Ovary (tissue), 9 donors: ENCODE results near the gene DOCK8. TPM values are rescaled to one million over a fixed set of nuclear protein-coding genes. Genes with fewer than 3 reads are reported as not detected.

Source experiments
- DNase-seq, 5 donors: peaks; one replicate each; pipeline ENCODE4 v3.0.0-alpha.2; 2019 to 2020
- H3K27ac ChIP-seq, 2 donors: fragments of 200-600 bp; one replicate each; pipeline versions ENCODE4 v1.5.1 to v1.8.0; 2019 to 2022
- H3K27me3 ChIP-seq: fragments of 200-600 bp; one replicate; pipeline ENCODE4 v1.8.0; 2022
- H3K36me3 ChIP-seq: fragments of 200-600 bp; sonication (generic); one replicate; pipeline ENCODE4 v1.5.1; 2019
- H3K4me1 ChIP-seq: one replicate; pipeline ENCODE4 v1.8.1; 2013; ENCODE audit warnings: mild to moderate bottlenecking, moderate library complexity; ENCODE audit not compliant: insufficient read depth
- H3K4me3 ChIP-seq: fragments of 200-600 bp; sonication (generic); one replicate; pipeline ENCODE4 v1.5.1; 2017
- H3K9me3 ChIP-seq, 2 donors: fragments of 200-600 bp in 1 of 2; sonication (generic) in 1 of 2; one replicate each; pipeline versions ENCODE4 v1.5.1 to v1.8.1; 2013 to 2019; ENCODE audit warnings: mild to moderate bottlenecking in 1 of 2, moderate library complexity in 1 of 2
- EP300 ChIP-seq: sonication (generic); formaldehyde crosslinking; IDR thresholded peaks from one replicate; pipeline ENCODE4 v1.6.1; 2017; ENCODE audit warnings: antibody characterized with exemption
- POLR2A ChIP-seq: fragments of 450-650 bp; IDR thresholded peaks from one replicate; pipeline ENCODE4 v1.6.1; 2017; ENCODE audit warnings: antibody characterized with exemption, mild to moderate bottlenecking, moderate library complexity
- WGBS, 3 donors: extraction: QIAGEN DNeasy Blood & Tissue Kit in 1 of 3; methylation state at CpG; one replicate each; pipeline versions ENCODE4 v1.1.5 to v1.1.7; 2013 to 2017; 5-methylcytosine and 5-hydroxymethylcytosine counted together
- intact Hi-C, 4 donors: fragments of 100-400 bp; cut with DNase I; formaldehyde crosslinking; loops; one replicate each; pipeline versions ENCODE4 v1.11.0 to v1.15.1; 2022 to 2023
- polyA plus RNA-seq, 2 donors: library from polyadenylated mRNA; stranded (reverse); fragments of 200-250 nt in 1 of 2; fragments of 350-450 nt in 1 of 2; fragmentation: Illumina TruSeq in 1 of 2; extraction: RNeasy Lipid Tissue Mini Kit (QIAGEN cat#74804) in 1 of 2; gene quantifications; one replicate each; pipeline ENCODE4 v1.2.3, GENCODE V29; 2013 to 2014
- total RNA-seq, 7 donors: library from RNA; depleted of rRNA in 2 of 7; stranded (reverse); fragments of >200 nt in 2 of 7; fragmentation: NEBNext Ultra II Directional in 3 of 7; extraction: Animal tissue kit (Norgen Biotek cat#: 25700) in 3 of 7; gene quantifications; one replicate each; pipeline versions ENCODE4 v1.1.0 to v1.2.4, GENCODE V29; 2016 to 2023
- TF ChIP-seq, protein P1 (sequence below), 3 donors: fragments of 450-650 bp in 2 of 3; fragments of 200-600 bp in 1 of 3; IDR thresholded peaks; one replicate each; pipeline versions ENCODE4 v1.5.1 to v1.8.0; 2016 to 2022; ENCODE audit warnings: antibody characterized with exemption in 3 of 3, mild to moderate bottlenecking in 1 of 3
- donor health status: DM: no; HTN: no; CAD: no; lungs with moderate emphysema.
- donor health status: DM: no; HTN: no; CAD: no.
- donor health status: Bipolar disorder and iron deficiency.
- donor health status: DM: yes; HTN: yes; CAD: no.
- donor health status: DM: no; HTN: no; CAD: no.
- donor health status: DM: yes; HTN: yes; CAD: no.

The DOCK8 gene
- total and polyA plus RNA-seq, 9 donors: 1.4 to 12.2 (median 7.3) TPM

DNA sequence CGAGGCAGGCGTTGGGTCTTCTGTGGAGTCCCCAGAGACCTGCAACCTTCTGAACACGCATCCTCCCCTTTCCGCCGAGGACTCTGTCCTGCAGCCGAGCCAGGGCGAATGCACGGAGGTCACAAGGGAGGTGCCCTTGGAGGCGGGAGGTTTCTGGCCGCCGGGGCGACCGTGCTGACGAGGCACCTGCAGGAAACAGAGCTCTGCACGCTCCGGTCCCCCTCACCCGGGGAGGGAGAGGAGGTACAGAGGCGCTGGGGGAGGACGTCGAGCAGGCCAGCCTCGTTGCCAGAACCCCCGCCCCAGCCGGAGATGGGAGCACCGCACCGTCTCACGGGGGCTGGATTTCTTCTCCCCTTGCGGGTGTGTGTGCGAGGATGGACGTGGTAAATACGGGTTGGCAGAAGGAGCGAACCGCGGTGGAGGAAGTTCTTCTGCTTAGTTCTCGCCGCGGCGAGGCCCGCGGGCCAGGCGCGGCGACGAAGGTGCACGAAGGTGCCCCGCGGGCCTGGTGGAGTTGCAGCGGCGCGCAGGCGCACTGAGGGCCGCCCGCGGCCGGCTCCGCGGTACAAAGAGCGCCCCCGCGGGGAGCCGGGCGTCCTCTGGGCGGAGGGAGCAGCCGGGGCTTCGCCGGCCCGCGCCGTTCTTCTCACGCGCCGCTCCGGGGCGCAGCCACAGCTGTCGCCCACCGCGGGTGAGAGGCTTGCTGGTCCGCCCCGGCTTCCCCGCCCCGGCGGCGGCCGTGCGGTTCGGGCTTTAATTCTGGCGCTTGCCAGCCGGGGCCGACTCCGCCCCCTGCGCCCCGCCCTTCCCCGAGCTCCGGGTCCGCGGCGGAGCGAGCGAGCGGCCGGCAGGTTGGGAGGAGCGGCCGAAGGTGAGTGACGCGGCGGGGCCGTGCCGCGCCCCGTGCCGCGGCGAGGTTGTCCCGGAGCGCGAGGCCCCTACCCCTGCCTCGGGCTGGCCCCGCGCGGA lies 289.5 kb downstream of the DOCK8 start, which contains the start of gene KANK1:
Gene KANK1, plus strand, starts transcription at position 815 of the 972 bp plus-strand sequence.
- TF ChIP-seq, protein P1, sequence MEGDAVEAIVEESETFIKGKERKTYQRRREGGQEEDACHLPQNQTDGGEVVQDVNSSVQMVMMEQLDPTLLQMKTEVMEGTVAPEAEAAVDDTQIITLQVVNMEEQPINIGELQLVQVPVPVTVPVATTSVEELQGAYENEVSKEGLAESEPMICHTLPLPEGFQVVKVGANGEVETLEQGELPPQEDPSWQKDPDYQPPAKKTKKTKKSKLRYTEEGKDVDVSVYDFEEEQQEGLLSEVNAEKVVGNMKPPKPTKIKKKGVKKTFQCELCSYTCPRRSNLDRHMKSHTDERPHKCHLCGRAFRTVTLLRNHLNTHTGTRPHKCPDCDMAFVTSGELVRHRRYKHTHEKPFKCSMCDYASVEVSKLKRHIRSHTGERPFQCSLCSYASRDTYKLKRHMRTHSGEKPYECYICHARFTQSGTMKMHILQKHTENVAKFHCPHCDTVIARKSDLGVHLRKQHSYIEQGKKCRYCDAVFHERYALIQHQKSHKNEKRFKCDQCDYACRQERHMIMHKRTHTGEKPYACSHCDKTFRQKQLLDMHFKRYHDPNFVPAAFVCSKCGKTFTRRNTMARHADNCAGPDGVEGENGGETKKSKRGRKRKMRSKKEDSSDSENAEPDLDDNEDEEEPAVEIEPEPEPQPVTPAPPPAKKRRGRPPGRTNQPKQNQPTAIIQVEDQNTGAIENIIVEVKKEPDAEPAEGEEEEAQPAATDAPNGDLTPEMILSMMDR (IDR thresholded peaks at IDR 0.05): peak in 2 of 3 donors; percentile 32 to 40
- no peak for TF ChIP-seq POLR2A
- Histone ChIP-seq H3K27me3 (no peaks in the 10 kb centered on the region), H3K4me3 (peak within 1 kb of the TSS; percentile 49), H3K27ac (peak within 1 kb of the TSS; percentile 44 to 65), H3K36me3 (no peaks in the 10 kb centered on the region), H3K9me3 (no peaks in the 10 kb centered on the region), H3K4me1 (peaks cover 5% of the 10 kb centered on the region)
- intact Hi-C loops: no loop called here
- DNase-seq: peak; percentile 65 to 84 (median 74)
- 1% methylated on average over 63 to 119 of the region's 119 CpGs for WGBS, 3 donors

DNA sequence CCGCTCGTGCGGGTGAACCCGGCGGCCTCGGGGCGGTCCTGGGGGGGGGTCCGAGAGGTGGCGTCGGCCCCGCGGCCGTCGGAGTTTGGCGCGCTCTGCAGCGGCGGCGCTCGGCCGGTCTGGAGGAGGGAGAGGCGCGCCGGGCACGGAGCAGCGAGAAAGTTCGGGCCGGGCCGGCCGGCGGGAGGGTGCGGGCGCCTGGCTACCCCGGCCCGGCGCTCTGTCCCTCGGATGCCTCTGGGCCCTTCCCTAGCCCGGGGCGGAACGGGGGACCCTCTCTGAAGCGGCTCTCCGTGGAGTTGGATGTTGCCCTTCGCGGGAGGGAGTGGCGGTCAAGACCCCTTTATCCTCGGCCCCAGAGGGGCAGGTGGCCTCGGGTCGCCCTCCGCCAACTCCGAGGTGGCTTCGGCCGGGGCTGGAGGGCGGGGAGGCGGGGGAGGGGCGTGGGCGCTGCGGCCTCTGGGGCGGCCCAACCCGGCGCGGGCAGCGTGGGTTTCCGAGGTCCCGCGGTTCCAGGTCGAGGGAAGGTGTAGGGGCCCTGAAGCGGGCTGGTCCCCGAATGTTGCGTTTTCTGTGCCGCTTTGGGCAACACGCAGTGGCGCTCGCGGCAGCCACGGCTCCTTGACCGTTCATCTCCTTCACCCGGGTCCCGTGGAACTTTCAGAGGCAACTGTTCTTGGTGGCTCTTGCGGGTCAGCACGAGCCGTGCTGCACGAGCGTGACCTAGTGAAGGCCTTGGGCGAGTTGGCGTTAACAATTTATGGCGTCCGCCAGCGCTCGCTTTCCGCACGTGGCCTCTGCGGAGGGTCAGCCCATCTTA lies 290.5 kb downstream of the DOCK8 start:
- DNase-seq: peak; percentile 23 to 60 (median 38)
- no peak for TF ChIP-seq EP300
- no peak for TF ChIP-seq POLR2A
- TF ChIP-seq, protein P1 (IDR thresholded peaks at IDR 0.05): no peak
- 1 to 2% (median 2%) methylated on average over 55 to 92 of the region's 92 CpGs for WGBS, 3 donors

DNA sequence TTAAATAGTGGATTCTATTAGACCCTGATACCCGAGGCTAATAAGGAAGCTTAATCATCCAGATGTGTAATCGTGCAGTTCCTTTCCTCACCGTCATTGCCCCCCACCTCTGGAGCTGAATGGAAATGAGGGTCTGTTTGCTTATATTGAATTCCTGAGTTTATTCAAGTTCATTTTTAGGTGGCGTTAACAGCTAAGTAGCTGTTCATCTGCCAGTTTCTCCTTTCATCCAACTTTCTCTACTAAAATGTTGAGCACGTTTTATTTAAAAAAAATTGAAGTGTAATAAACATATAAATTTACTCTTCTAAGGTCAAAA lies 291.0 kb downstream of the DOCK8 start:
- H3K27me3 ChIP-seq: no peaks in the 10 kb centered on the region
- no peak for TF ChIP-seq POLR2A
- TF ChIP-seq EP300: no peak
- TF ChIP-seq, protein P1 (IDR thresholded peaks at IDR 0.05): no peak
- H3K9me3 ChIP-seq: no peaks in the 10 kb centered on the region
- H3K27ac ChIP-seq: no peak overlapping the region
- WGBS, 3 donors: 27 to 39% (median 30%) methylated on average over 5 of the region's 5 CpGs
- intact Hi-C loops: no loop called here
- peaks cover 5% of the 10 kb centered on the region for H3K4me1 ChIP-seq
- no peaks in the 10 kb centered on the region for H3K36me3 ChIP-seq
- H3K4me3 ChIP-seq: peak overlapping the region; percentile 49
- no peak for DNase-seq

More for the DNA sequence above, 290.5 kb downstream of the DOCK8 start:
- intact Hi-C loops: no loop called here
- Histone ChIP-seq H3K27ac (peak overlapping the region; percentile 44 to 65), H3K4me1 (peaks cover 5% of the 10 kb centered on the region), H3K27me3 (no peaks in the 10 kb centered on the region), H3K4me3 (peak overlapping the region; percentile 49), H3K9me3 (no peaks in the 10 kb centered on the region), H3K36me3 (no peaks in the 10 kb centered on the region)

DNA sequence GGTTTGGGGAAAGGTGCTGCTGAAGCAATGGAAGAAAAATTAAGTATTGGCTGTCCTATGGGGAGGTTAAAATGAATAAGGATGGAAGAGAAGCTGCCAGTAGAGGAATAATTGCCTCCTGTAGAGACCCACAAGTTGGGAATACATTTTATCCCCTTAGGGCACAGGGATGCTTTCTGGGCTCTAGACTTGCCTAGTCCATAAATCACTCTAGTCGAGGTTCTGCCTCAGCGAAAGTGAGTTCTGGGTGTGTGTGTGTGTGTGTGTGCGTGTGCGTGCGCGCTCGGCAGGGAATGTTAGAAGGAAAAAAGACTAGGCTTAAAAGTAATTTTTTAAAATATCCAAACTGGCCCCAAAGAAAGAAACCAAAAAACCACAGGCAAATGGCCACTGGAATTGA lies 291.6 kb downstream of the DOCK8 start:
- intact Hi-C loops: no loop called here
- no peak for DNase-seq
- TF ChIP-seq POLR2A: no peak
- no peak for TF ChIP-seq EP300
- TF ChIP-seq, protein P1 (IDR thresholded peaks at IDR 0.05): no peak
- H3K4me3 ChIP-seq: no peak overlapping the region
- H3K9me3 ChIP-seq: no peaks in the 10 kb centered on the region
- no peaks in the 10 kb centered on the region for H3K27me3 ChIP-seq
- no peaks in the 10 kb centered on the region for H3K36me3 ChIP-seq
- H3K4me1 ChIP-seq: peaks cover 5% of the 10 kb centered on the region
- H3K27ac ChIP-seq: no peak overlapping the region
- WGBS, 3 donors: 90 to 96% (median 94%) methylated on average over 7 of the region's 7 CpGs
